ENCODE measurements around the gene ZBTB20. TPM values are rescaled to one million over a fixed set of nuclear protein-coding genes. Genes with fewer than 3 reads are reported as not detected.

Gene ZBTB20
- total and polyA plus RNA-seq, 3 experiments from 2014 or later, result 6.3 to 25.6 (median 6.5) TPM

GRCh38 chr3:115022199-115022598, 124.9 kb downstream of the ZBTB20 start:
- Histone ChIP-seq H3K4me1 (ENCODE audit: insufficient read depth, low read length) (no peaks in the 10 kb centered on the region), H3K4me3 (ENCODE audit: low read length) (no peak overlapping the region), H3K36me3 (ENCODE audit: insufficient read depth, low read length) (no peaks in the 10 kb centered on the region), H3K9me3 (ENCODE audit: low read length) (no peaks in the 10 kb centered on the region), H3K27me3 (ENCODE audit: insufficient read depth, low read length, poor library complexity, severe bottlenecking) (no peaks in the 10 kb centered on the region), H3K27ac (ENCODE audit: low read depth, low read length) (no peak overlapping the region)
- POLR2A ChIA-PET, result no interaction called here
- no peaks in the 10 kb centered on the region for H3K27me3 Mint-ChIP-seq
- H3K4me1 Mint-ChIP-seq, result peaks cover 0 to 6% (median 0%) of the 10 kb centered on the region in 3 donors
- CTCF ChIA-PET, result no interaction called here
- peaks cover 0 to under 1% (median under 1%) of the 10 kb centered on the region in 5 donors for H3K9me3 Mint-ChIP-seq
- DNase-seq, result no peak
- H3K27ac Mint-ChIP-seq, result peak overlapping the region in 1 of 8 donors; percentile 29
- H3K36me3 Mint-ChIP-seq, result peaks cover 11 to 23% (median 18%) of the 10 kb centered on the region in 3 donors
- no peak overlapping the region for H3K4me3 Mint-ChIP-seq

GRCh38 chr3:115021061-115021460, 126.0 kb downstream of the ZBTB20 start:
- peaks cover 0 to 4% (median 0%) of the 10 kb centered on the region in 3 donors for H3K4me1 Mint-ChIP-seq
- CTCF ChIA-PET, result interaction anchor here (1.0 kb wide), 1 partner anchor 23 kb away, joined by 3 read pairs; no protein-coding TSS in a partner anchor
- H3K4me3 Mint-ChIP-seq, result no peak overlapping the region
- DNase-seq, result no peak
- Histone ChIP-seq H3K4me1 (ENCODE audit: insufficient read depth, low read length) (no peaks in the 10 kb centered on the region), H3K36me3 (ENCODE audit: insufficient read depth, low read length) (no peaks in the 10 kb centered on the region), H3K9me3 (ENCODE audit: low read length) (no peaks in the 10 kb centered on the region), H3K27ac (ENCODE audit: low read depth, low read length) (no peak overlapping the region), H3K27me3 (ENCODE audit: insufficient read depth, low read length, poor library complexity, severe bottlenecking) (no peaks in the 10 kb centered on the region), H3K4me3 (ENCODE audit: low read length) (no peak overlapping the region)
- H3K27me3 Mint-ChIP-seq, result no peaks in the 10 kb centered on the region
- peaks cover 0 to 12% (median 4%) of the 10 kb centered on the region in 5 donors for H3K9me3 Mint-ChIP-seq
- peaks cover 15 to 27% (median 25%) of the 10 kb centered on the region in 3 donors for H3K36me3 Mint-ChIP-seq
- POLR2A ChIA-PET, result no interaction called here
- no peak overlapping the region for H3K27ac Mint-ChIP-seq

- ChIA-PET CTCF (no interaction called here), POLR2A (no interaction called here)
- Mint-ChIP-seq H3K4me3 (no peak overlapping the region), H3K4me1 (peaks cover 0 to 3% (median 0%) of the 10 kb centered on the region in 3 donors), H3K9me3 (peaks cover 0 to 16% (median 4%) of the 10 kb centered on the region in 5 donors), H3K27me3 (no peaks in the 10 kb centered on the region), H3K36me3 (peaks cover 13 to 31% (median 23%) of the 10 kb centered on the region in 3 donors), H3K27ac (no peak overlapping the region)
- Histone ChIP-seq H3K4me3 (ENCODE audit: low read length) (no peak overlapping the region), H3K27ac (ENCODE audit: low read depth, low read length) (no peak overlapping the region), H3K27me3 (ENCODE audit: insufficient read depth, low read length, poor library complexity, severe bottlenecking) (no peaks in the 10 kb centered on the region), H3K9me3 (ENCODE audit: low read length) (no peaks in the 10 kb centered on the region), H3K36me3 (ENCODE audit: insufficient read depth, low read length) (no peaks in the 10 kb centered on the region), H3K4me1 (ENCODE audit: insufficient read depth, low read length) (no peaks in the 10 kb centered on the region)
- DNase-seq, result no peak
These were observed 127.2 kb downstream of the ZBTB20 start for GRCh38 chr3:115019900-115020299.

- Mint-ChIP-seq H3K4me3 (no peak overlapping the region), H3K36me3 (peaks cover 12 to 30% (median 17%) of the 10 kb centered on the region in 3 donors), H3K27me3 (no peaks in the 10 kb centered on the region), H3K27ac (no peak overlapping the region), H3K9me3 (peaks cover 0 to 16% (median 4%) of the 10 kb centered on the region in 5 donors), H3K4me1 (peaks cover 0 to 3% (median 0%) of the 10 kb centered on the region in 3 donors)
- ChIA-PET POLR2A (no interaction called here), CTCF (no interaction called here)
- Histone ChIP-seq H3K4me3 (ENCODE audit: low read length) (no peak overlapping the region), H3K4me1 (ENCODE audit: insufficient read depth, low read length) (no peaks in the 10 kb centered on the region), H3K27ac (ENCODE audit: low read depth, low read length) (no peak overlapping the region), H3K36me3 (ENCODE audit: insufficient read depth, low read length) (no peaks in the 10 kb centered on the region), H3K9me3 (ENCODE audit: low read length) (no peaks in the 10 kb centered on the region), H3K27me3 (ENCODE audit: insufficient read depth, low read length, poor library complexity, severe bottlenecking) (no peaks in the 10 kb centered on the region)
- no peak for DNase-seq
These were observed 128.4 kb downstream of the ZBTB20 start for GRCh38 chr3:115018694-115019093.

- Histone ChIP-seq H3K4me3 (ENCODE audit: low read length) (no peak overlapping the region), H3K4me1 (ENCODE audit: insufficient read depth, low read length) (no peaks in the 10 kb centered on the region), H3K27me3 (ENCODE audit: insufficient read depth, low read length, poor library complexity, severe bottlenecking) (no peaks in the 10 kb centered on the region), H3K27ac (ENCODE audit: low read depth, low read length) (no peak overlapping the region), H3K36me3 (ENCODE audit: insufficient read depth, low read length) (no peaks in the 10 kb centered on the region), H3K9me3 (ENCODE audit: low read length) (no peaks in the 10 kb centered on the region)
- Mint-ChIP-seq H3K36me3 (peaks cover 12 to 25% (median 19%) of the 10 kb centered on the region in 3 donors), H3K27ac (peak overlapping the region in 1 of 8 donors; percentile 51), H3K4me3 (no peak overlapping the region), H3K4me1 (peaks cover 2 to 7% (median 7%) of the 10 kb centered on the region in 3 donors), H3K9me3 (peaks cover 0 to 5% (median 2%) of the 10 kb centered on the region in 5 donors), H3K27me3 (no peaks in the 10 kb centered on the region)
- POLR2A ChIA-PET, result no interaction called here
- CTCF ChIA-PET, result no interaction called here
- DNase-seq, result no peak
These were observed 139.1 kb downstream of the ZBTB20 start for GRCh38 chr3:115007966-115008365.

GRCh38 chr3:115004201-115005140, 142.6 kb downstream of the ZBTB20 start:
- Histone ChIP-seq H3K36me3 (ENCODE audit: insufficient read depth, low read length) (no peaks in the 10 kb centered on the region), H3K27me3 (ENCODE audit: insufficient read depth, low read length, poor library complexity, severe bottlenecking) (no peaks in the 10 kb centered on the region), H3K9me3 (ENCODE audit: low read length) (no peaks in the 10 kb centered on the region), H3K4me1 (ENCODE audit: insufficient read depth, low read length) (no peaks in the 10 kb centered on the region), H3K4me3 (ENCODE audit: low read length) (no peak overlapping the region), H3K27ac (ENCODE audit: low read depth, low read length) (no peak overlapping the region)
- H3K9me3 Mint-ChIP-seq, result peaks cover 0 to 9% (median 0%) of the 10 kb centered on the region in 5 donors
- H3K4me3 Mint-ChIP-seq, result no peak overlapping the region
- H3K27ac Mint-ChIP-seq, result no peak overlapping the region
- H3K27me3 Mint-ChIP-seq, result no peaks in the 10 kb centered on the region
- no peak for DNase-seq
- ChIA-PET POLR2A (no interaction called here), CTCF (no interaction called here)
- H3K36me3 Mint-ChIP-seq, result peaks cover 9 to 20% (median 17%) of the 10 kb centered on the region in 3 donors
- peaks cover 0 to 7% (median 7%) of the 10 kb centered on the region in 3 donors for H3K4me1 Mint-ChIP-seq

GRCh38 chr3:114998971-114999579, 148.0 kb downstream of the ZBTB20 start:
- Histone ChIP-seq H3K4me1 (ENCODE audit: insufficient read depth, low read length) (no peaks in the 10 kb centered on the region), H3K27me3 (ENCODE audit: insufficient read depth, low read length, poor library complexity, severe bottlenecking) (no peaks in the 10 kb centered on the region), H3K9me3 (ENCODE audit: low read length) (no peaks in the 10 kb centered on the region), H3K27ac (ENCODE audit: low read depth, low read length) (no peak overlapping the region), H3K36me3 (ENCODE audit: insufficient read depth, low read length) (no peaks in the 10 kb centered on the region), H3K4me3 (ENCODE audit: low read length) (no peak overlapping the region)
- Mint-ChIP-seq H3K4me3 (no peak overlapping the region), H3K9me3 (peaks cover 0 to 24% (median 5%) of the 10 kb centered on the region in 5 donors), H3K27me3 (no peaks in the 10 kb centered on the region), H3K27ac (no peak overlapping the region), H3K4me1 (peaks cover 10 to 14% (median 11%) of the 10 kb centered on the region in 3 donors), H3K36me3 (peaks cover 8 to 40% (median 24%) of the 10 kb centered on the region in 3 donors)
- ChIA-PET POLR2A (no interaction called here), CTCF (no interaction called here)
- DNase-seq, result no peak
